Pancreas (tissue), 10 donors: ENCODE results near the gene TRPM3. TPM values are rescaled to one million over a fixed set of nuclear protein-coding genes. Genes with fewer than 3 reads are reported as not detected.
A peak's percentile ranks its signal among the peaks of the same experiment; 100 is the strongest.

Experiments used
- ATAC-seq, 4 donors: fragments of 200-7000 bp; cut with Tn5 transposase; one replicate each; pipeline versions ENCODE4 v1.8.0 to v1.9.1; 2020; ENCODE audit warnings: mild to moderate bottlenecking in 4 of 4, moderate library complexity in 4 of 4
- DNase-seq, 6 donors: peaks; one replicate each; pipeline ENCODE4 v3.0.0-alpha.2; 2020
- FAIRE-seq: peaks from 2 replicates; lab custom pipeline; 2012; peaks lifted over from hg19 to GRCh38; lab: Jason Lieb, UNC
- H3K27ac ChIP-seq, 4 donors: fragments of 200-600 bp; sonication (generic); 1 replicate in 3 of 4; 2 replicates in 1 of 4; pipeline versions ENCODE4 v1.5.0 to v1.8.0; 2020
- H3K27me3 ChIP-seq, 4 donors: fragments of 200-600 bp; one replicate each; pipeline ENCODE4 v1.8.0; 2021
- H3K36me3 ChIP-seq, 3 donors: fragments of 200-600 bp; sonication (generic) in 1 of 3; one replicate each; pipeline versions ENCODE4 v1.5.0 to v1.8.0; 2020 to 2021
- H3K4me1 ChIP-seq, 3 donors: fragments of 200-600 bp; one replicate each; pipeline ENCODE4 v1.8.0; 2021
- H3K4me3 ChIP-seq, 4 donors: fragments of 200-600 bp; sonication (generic) in 2 of 4; one replicate each; pipeline versions ENCODE4 v1.5.0 to v1.8.0; 2020 to 2021
- H3K9me3 ChIP-seq, 4 donors: fragments of 200-600 bp; one replicate each; pipeline ENCODE4 v1.8.0; 2021
- CTCF ChIP-seq, 4 donors: fragments of 200-600 bp; sonication (generic) in 3 of 4; IDR thresholded peaks; one replicate each; pipeline versions ENCODE4 v1.5.0 to v1.8.0; 2021; ENCODE audit warnings: antibody characterized with exemption in 4 of 4
- WGBS, 2 donors: extraction: QIAGEN DNeasy Blood & Tissue Kit; methylation state at CpG; one replicate each; pipeline ENCODE4 v1.1.7; 2013; 5-methylcytosine and 5-hydroxymethylcytosine counted together
- intact Hi-C, 3 donors: fragments of 100-400 bp; cut with DNase I; formaldehyde crosslinking; loops; one replicate each; pipeline versions ENCODE4 v1.11.1 to v1.14.2; 2022
- polyA plus RNA-seq, 2 donors: library from polyadenylated mRNA; stranded (reverse); fragments of 200-250 nt; gene quantifications; one replicate each; pipeline ENCODE4 v1.2.3, GENCODE V29; 2013
- total RNA-seq, 6 donors: library from RNA; stranded (reverse); fragmentation: NEBNext Ultra II Directional in 4 of 6; extraction: Animal tissue kit (Norgen Biotek cat#: 25700) in 4 of 6; gene quantifications; one replicate each; pipeline versions ENCODE4 v1.2.1 to v1.2.4, GENCODE V29; 2021 to 2023
- donor health status: healthy with polysubstance abuse.
- donor health status: DM: no; HTN: no; CAD: no; lungs with moderate emphysema.
- donor health status: DM: no; HTN: no; CAD: no.
- donor health status: control.
- donor health status: control.
- donor health status: Bipolar disorder and iron deficiency.
- donor health status: DM: yes; HTN: yes; CAD: no.
- donor health status: DM: no; HTN: no; CAD: no.
- donor health status: DM: no; HTN: no; CAD: no.
- donor health status: DM: yes; HTN: yes; CAD: no.

The TRPM3 gene
- total and polyA plus RNA-seq, 8 donors = 0.22 to 1.9 (median 0.76) TPM

- no peak for FAIRE-seq
- peaks cover 3 to 9% (median 7%) of the 10 kb centered on the region in 3 donors for H3K4me1 ChIP-seq
- no peaks in the 10 kb centered on the region for H3K9me3 ChIP-seq
- H3K4me3 ChIP-seq = no peak overlapping the region
- DNase-seq = no peak
- H3K36me3 ChIP-seq = no peaks in the 10 kb centered on the region
- H3K27me3 ChIP-seq = no peaks in the 10 kb centered on the region
- intact Hi-C loops = loop anchor here in 2 of 3 donors (10.0 kb wide), 2 partner anchors 103 to 173 kb away; no protein-coding TSS in a partner anchor
- no peak for TF ChIP-seq CTCF (IDR thresholded peaks at IDR 0.05)
- ATAC-seq = no peak
- no peak overlapping the region for H3K27ac ChIP-seq
Observed at GRCh38 chr9:70597886-70598285, 523.5 kb downstream of the TRPM3 start.

- no peak overlapping the region for H3K4me3 ChIP-seq
- ATAC-seq (no peak), DNase-seq (no peak), FAIRE-seq (no peak)
- 69 to 70% methylated on average over 4 of the region's 4 CpGs for WGBS, 2 donors
- TF ChIP-seq CTCF (IDR thresholded peaks at IDR 0.05) = no peak
- no peaks in the 10 kb centered on the region for H3K36me3 ChIP-seq
- no peaks in the 10 kb centered on the region for H3K4me1 ChIP-seq
- intact Hi-C loops = loop anchor here in 2 of 3 donors (10.0 kb wide), 2 partner anchors 100 to 170 kb away; no protein-coding TSS in a partner anchor
- H3K27me3 ChIP-seq = no peaks in the 10 kb centered on the region
- H3K27ac ChIP-seq = no peak overlapping the region
- no peaks in the 10 kb centered on the region for H3K9me3 ChIP-seq
Observed at GRCh38 chr9:70595211-70595610, 526.2 kb downstream of the TRPM3 start.

GRCh38 chr9:70594386-70594944 is 527.0 kb downstream of the TRPM3 start:
- H3K4me3 ChIP-seq = no peak overlapping the region
- FAIRE-seq = no peak
- DNase-seq = no peak
- intact Hi-C loops = loop anchor here in 2 of 3 donors (10.0 kb wide), 2 partner anchors 100 to 170 kb away; no protein-coding TSS in a partner anchor
- no peaks in the 10 kb centered on the region for H3K36me3 ChIP-seq
- ATAC-seq = no peak
- no peak for TF ChIP-seq CTCF (IDR thresholded peaks at IDR 0.05)
- WGBS, 2 donors = 72 to 78% methylated on average over 2 of the region's 2 CpGs
- no peak overlapping the region for H3K27ac ChIP-seq
- no peaks in the 10 kb centered on the region for H3K9me3 ChIP-seq
- H3K27me3 ChIP-seq = no peaks in the 10 kb centered on the region
- no peaks in the 10 kb centered on the region for H3K4me1 ChIP-seq

- DNase-seq (no peak), ATAC-seq (no peak), FAIRE-seq (peak; percentile 37)
- H3K4me3 ChIP-seq = no peak overlapping the region
- intact Hi-C loops = loop anchor here in 2 of 3 donors (10.0 kb wide), 2 partner anchors 98 to 168 kb away; no protein-coding TSS in a partner anchor
- H3K4me1 ChIP-seq = no peaks in the 10 kb centered on the region
- TF ChIP-seq CTCF (IDR thresholded peaks at IDR 0.05) = no peak
- H3K27me3 ChIP-seq = no peaks in the 10 kb centered on the region
- H3K9me3 ChIP-seq = no peaks in the 10 kb centered on the region
- no peaks in the 10 kb centered on the region for H3K36me3 ChIP-seq
- no peak overlapping the region for H3K27ac ChIP-seq
Observed at GRCh38 chr9:70593241-70593640, 528.2 kb downstream of the TRPM3 start.

- ATAC-seq (no peak), DNase-seq (no peak), FAIRE-seq (no peak)
- Histone ChIP-seq H3K4me1 (peaks cover 0 to 4% (median 0%) of the 10 kb centered on the region in 3 donors), H3K27ac (no peak overlapping the region), H3K4me3 (no peak overlapping the region), H3K27me3 (no peaks in the 10 kb centered on the region), H3K36me3 (no peaks in the 10 kb centered on the region), H3K9me3 (no peaks in the 10 kb centered on the region)
- TF ChIP-seq CTCF (IDR thresholded peaks at IDR 0.05) = no peak
- intact Hi-C loops = loop anchor here in 2 of 3 donors (10.0 kb wide), 2 partner anchors 95 to 165 kb away; no protein-coding TSS in a partner anchor
- WGBS, 2 donors = 69 to 73% methylated on average over 3 of the region's 3 CpGs
Observed at GRCh38 chr9:70590315-70590677, 531.1 kb downstream of the TRPM3 start.
